DMS79 treated with DMSO at 0.1 percent for 48 hours (cell line): Measurements from ENCODE around the gene CDK14.
"Not testable (repeated sequence)": the region's sequence is repeated elsewhere in the genome, so short reads cannot be mapped to it uniquely, and the experiment has no call there.

Source experiments
- DNase-seq: peaks from one replicate; lab custom pipeline; 2025; lab: John Stamatoyannopoulos, UW

CDK14 gene

DNA sequence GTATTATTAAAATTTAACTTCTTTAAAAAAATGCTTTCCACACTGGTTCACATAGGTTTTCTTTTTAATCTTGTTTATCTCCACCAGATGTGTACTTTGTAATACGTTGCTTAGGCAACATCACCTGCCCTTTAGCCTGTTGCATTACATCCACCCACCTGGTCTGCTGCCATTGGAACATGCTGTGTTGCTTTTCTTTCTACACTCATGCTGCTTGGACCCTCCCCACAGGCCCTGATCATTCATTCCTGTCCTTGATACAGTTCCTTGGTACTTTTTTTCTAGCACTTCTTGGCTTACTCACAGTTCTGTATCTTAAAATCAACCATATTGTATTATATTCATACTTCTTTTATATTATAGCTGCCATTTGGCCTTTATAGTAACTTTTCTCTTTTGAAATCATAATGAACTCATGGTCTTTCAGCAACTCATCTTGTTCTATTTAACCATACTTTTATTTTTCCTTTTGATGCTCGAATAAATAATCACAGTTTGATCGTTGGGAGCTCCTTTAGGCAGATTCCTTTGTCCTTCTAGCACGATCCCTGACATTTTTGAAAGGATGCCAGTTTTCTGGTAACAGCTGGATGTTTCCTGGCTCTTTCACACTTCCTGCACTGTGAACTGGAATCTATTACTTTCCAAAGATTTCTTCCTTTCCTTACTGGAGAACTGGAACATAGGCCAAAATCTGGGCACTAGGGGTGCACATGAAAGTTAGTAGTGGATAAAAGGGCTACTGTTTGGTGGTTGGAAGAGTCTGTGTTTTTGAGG is 125.1 kb downstream of the CDK14 start:
- DNase-seq, result no peak

DNA sequence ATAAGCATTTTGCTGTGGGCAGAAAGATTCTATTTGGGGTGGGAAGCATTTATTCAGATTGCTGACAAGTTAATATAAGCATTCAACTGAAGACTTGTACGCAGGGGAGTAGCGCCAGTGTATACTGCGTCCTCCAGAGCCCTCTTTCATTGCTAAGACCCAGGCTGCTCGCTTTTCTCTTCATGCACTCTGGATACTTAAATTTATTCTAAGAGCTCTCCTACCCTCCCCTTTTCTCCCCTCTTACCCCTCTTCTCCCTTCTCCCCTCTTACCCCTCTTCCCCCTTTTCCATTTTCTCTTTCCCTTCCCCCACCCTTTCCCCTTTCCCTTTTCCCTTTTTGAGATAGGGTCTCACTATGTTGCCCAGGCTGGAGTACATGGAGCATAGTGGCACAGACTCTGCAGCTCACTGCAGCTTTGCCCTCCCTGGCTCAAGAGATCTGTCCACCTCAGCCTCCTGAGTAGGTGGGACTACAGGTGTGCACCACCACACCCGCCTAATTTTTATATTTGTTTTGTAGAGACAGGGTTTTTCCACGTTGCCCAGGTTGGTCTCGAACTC is 125.8 kb downstream of the CDK14 start:
- DNase-seq, result no peak

DNA sequence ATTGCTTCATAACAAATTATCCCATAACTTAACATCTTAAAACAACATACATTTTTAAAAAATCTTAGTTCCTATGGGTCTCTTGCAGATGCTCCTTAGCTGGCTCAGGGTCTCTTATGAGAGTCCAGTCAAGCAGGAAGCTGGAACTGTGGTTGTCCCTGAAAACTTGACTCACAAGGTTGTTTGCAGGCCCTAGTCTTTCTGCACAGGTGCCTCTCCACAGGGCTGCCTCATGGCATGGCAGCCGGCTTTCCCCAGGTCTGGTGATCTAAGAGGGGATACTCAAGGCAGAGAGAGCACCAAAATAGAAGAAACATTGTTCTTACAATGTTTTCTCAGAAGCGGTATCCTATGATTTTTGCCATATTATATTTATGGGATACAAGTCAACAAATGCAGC is 127.1 kb downstream of the CDK14 start:
- DNase-seq, result no peak

DNA sequence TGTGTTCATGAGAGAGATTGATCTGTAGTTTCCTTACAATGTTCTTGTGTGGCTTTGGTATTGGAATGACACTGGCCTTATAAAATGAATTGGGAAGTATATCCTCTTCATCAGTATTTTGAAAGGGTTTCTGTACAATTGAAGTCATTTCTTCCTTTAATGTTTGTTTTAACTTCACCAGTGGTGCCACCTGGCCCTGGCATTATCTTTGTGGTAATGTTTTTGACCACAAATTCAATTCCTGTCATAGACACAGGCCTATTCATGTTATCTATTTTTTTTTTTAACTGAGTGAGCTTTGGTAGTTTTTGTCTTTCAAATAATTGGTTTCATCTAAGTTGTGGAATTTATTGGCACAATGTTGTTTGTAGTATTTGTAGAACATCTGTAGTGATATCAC is 127.7 kb downstream of the CDK14 start:
- no peak for DNase-seq

DNA sequence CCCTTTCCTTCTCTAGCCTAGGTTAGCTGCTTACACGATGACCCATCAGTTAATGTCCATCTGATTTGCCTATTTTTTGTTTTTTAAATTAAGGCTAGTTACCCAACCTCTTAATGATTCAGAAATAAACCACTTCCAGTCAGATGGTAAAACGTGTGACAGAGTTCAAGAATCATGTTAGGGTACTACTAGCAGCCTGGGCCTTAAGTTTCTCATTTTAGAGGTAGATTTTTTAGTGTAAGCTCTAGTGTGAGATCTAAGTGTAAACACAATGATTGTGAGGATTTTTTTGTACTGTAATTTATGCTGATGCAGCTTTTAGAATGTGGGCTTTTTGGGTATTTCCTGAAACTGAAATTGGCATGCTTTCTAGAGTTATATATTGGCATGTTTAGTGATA is 130.0 kb downstream of the CDK14 start:
- no peak for DNase-seq

DNA sequence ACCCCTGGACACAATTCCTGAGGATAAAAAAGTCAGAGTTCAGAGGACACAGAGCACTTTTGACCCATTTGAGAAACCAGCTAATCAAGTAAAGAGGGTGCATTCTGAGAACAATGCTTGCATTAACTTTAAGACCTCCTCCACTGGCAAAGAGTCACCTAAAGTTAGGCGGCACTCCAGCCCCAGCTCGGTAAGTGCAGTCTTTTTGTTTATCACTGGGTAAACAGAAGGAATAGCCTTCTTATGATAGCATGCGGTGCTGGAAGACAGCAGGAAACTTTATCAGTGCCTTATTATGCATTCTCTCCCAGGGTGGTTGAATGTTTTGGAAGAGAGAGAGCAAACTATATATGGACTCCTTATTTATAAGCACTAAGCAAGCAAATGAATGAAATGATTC is 130.5 kb downstream of the CDK14 start:
- DNase-seq, result peak; percentile 7

DNA sequence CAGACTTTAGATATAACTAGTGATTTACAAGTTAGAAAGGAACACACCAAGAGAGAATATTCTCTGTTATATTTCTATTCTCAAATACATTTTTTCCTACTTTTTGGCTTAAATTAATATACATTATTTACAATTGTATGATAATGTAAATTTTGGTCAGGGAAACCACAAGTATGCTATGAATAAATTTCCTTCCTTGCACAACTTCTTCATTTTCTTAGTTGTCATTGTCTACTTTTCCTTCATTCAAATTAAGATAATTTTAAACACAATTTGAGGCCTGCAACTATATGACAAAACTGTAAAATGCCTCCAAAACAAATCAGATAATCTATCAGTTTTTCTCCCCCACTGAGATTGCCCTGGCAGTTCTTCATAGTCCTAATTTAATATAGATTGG is 131.3 kb downstream of the CDK14 start:
- DNase-seq, result no peak

DNA sequence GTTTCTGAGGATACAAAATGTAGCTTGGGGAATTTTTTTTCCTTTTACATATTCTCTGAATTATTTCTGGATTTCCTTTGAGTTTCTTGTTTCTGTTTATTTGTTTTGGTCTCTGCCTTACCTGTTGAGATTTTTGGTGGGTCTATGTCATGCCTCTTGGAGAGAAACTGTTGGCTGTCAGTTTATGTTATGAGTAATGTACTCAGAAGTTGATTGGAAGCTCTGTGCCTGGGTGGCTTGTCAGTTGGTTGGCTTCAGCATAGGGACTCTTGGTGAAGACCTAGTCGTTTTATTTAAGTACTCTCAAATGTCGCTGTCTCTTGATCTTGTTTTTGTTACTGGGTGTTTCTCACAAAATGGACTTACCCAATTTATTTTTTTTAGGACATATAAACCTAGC is 132.4 kb downstream of the CDK14 start:
- no peak for DNase-seq

DNA sequence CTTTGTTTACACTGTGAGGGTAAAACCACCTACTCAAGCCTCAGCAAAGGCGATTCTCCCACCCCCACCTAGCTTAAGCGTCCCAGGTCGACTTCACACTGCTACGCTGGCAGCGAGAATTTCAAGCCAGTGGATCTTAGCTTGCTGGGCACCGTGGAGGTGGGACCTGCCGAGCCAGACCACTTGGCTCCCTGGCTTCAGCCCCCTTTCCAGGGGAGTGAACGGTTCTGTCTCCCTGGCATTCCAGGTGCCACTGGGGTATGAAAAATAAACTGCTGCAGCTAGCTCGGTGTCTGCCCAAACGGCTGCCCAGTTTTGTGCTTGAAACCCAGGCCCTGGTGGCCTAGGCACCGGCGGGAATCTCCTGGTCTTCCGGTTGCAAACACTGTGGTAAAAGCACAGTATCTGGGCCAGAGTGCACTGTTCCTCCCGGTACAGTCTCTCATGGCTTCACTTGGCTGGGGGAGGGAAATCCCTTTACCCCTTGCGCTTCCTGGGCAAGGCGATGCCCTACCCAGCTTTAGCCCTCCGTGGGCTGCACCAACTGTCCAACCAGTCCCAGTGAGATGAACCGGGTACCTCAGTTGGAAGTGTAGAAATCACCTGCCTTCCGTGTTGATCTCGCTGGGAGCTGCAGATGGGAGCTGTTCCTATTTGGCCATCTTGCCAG is 139.6 kb downstream of the CDK14 start:
- not testable (repeated sequence) for DNase-seq

DNA sequence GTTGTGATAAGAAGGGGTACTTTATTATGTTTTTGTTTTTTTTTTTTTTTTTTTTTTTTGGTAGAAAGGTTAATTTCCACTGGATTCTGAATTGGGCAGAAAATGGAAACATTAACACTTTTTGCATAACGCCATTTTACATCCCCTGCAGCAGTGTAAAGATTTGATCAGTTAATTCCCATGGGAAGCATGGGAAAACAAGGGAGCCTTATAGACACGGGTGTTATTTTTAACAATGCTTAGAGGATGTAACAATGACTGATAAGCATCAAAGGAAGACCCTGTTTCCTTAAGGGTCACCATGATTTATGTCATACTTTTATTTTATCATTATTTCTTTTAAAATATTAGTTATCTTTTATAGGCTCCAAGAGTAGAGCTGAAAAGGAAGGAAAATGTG is 140.2 kb downstream of the CDK14 start:
- DNase-seq, result no peak

DNA sequence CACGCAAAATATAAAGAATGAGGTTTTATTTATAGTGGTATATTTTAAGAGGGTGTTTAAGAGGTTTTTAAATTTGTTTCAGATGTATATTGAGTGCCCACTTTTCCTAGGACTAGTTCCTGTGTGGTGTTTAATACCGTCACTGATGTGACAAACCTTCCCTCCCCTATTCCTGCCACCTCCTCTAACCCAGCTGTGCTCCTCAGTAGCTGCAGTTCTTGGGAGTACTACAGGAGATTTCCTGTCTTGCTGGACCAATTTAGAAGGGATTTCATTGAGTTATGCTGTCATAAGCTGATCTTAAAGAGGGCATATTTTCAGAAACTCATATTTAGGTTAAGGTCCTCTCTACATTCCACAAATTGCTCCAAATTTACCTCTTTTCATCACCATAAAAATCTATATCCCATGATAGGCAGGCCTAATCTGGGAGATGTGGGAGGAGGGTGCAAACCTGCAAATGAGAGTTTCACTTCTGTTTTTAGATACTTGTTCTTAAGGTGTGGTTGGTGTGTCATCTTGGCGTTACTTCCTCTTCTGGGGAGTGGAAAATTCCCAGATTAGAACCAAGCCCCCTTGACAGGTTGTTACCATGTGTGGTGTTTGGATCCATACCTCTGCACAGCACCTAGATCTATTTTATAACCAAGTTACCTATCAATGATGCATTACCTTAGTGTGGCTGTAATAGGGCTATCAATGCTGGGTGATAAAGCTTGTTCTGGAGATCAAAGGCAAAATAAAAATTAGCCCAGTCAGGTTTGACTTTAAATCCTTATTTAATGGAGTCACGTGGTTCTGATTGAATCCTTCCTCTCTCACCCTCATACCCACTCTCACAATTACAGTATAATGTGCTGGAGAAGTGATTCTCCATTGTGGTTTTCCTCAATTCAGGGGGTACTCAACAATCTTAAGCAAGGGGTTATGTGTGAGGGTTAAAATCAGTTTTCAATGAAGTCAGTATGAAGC is 141.1 kb downstream of the CDK14 start:
- DNase-seq, result no peak

DNA sequence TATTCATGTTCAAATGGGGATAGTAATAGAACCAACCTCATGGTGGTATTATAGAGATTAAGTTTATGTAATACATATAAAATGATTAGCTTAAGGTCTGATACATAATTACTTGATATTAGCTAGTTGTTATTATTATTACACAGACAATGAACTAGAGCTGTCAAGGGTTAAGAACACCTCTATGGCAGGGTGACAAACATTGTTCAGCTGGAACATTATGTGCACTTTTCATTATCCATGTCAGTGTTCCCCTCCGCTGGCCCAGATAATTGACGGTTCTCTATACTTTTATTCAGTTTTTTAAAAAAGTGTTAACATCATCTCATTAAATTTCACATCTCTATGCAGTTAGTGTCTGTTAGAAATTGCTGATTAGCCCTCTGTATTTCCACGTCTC is 142.1 kb downstream of the CDK14 start:
- DNase-seq, result no peak

DNA sequence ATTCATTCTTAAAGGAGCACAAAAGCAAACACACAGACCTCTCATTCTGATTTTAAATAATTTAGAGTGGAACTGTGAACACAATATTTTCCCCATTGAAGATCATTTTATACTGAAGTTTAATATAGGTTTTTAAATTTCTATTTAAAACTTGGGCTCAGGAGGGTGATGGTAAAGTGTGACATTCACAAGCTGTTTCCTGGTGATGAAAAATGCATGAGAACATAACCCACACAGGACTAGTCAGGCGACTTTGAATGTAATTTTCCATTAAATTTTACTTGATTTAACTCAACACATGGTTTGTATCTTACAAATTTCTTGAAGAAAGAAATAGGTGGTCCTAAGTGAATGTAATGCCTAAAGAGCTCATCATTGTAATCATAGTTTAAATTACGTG is 143.6 kb downstream of the CDK14 start:
- DNase-seq, result no peak

DNA sequence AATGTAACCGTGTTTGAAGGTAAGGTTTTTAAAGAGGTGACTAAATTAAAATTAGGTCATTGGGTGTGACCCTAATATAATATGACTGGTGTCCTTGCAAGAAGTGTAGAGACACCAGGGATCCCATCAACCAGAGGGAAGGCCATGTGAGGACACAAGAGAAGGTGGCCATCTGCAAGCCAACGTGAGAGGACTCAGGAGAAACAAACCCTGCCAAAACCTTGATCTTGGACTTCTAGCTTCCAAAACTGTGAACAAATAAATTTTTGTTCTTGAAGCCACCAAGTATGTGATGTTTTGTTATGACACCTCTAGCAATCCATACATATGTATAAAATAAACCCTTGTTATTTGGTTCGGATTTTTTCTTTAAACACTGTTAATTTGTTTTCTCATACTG is 144.3 kb downstream of the CDK14 start:
- no peak for DNase-seq

DNA sequence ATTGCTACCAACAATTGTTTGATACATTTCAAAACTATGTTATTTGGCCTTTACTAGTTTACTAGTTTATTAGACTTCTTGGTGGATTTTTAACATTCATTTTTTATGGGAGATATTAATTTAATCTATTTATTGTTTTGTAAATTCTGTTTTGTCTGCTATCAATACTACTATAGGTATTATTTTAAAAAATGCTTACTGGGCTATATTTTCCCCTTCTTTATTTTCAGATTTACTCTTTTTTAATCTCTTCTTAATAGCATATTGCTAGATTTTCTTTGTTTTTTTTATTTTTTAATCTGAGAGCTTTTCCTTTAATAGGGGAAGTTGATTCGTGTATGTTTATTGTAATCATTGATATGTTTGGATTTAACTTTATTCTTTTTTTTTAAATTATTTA is 147.5 kb downstream of the CDK14 start:
- DNase-seq, result no peak

DNA sequence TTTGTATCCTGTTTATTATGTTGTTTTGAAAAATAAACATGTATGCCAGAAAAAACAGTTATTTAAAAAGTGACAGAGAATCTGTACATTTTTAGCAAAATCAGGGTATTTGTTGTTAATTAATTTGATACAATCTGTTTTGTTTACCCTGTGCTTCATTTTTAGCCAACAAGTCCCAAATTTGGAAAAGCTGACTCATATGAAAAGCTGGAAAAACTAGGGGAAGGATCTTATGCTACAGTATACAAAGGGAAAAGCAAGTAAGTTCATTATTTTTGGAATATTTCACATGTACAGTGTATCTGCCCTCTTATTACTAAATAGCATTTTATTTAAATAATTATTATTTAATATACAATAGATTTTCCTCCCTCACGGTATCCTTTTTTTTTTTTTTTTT is 151.4 kb downstream of the CDK14 start:
- no peak for DNase-seq

DNA sequence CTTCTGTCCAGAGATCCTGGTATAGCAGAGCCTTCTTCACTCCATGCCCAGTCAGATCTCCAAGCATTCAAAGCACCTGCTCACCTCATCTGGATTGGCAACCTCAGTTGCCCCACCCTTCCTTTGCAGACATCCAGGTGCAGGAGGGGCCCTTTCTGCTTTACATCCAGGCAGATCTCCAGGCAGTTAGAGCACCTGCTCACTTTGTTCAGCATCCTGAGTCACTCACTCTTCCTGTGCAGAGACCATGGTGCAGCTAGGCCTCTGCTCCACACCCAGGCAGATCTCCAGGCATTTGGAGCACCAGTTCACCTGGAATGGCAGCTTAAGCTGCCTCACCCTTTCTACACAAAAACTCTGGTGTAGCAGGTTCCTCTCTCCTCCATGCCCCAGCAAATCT is 153.1 kb downstream of the CDK14 start:
- DNase-seq, result no peak

DNA sequence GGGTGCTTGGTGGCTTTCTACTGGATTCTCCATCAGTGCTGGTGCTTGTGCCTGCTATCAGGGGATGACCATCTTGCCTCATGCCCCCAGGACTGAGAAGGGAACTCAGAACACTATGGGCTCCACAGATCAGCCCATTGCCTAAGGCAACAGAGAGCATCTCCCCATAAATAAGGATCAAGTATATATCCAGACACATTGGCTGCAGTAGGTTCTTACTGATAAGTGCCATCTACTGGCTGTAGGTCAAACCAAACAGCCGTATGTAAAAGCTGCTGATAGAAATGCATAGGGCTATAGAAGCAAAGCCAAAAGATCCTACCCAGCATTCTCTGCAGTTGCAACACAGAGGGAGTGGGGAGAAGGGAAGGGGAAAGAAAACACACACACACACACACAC is 153.7 kb downstream of the CDK14 start:
- no peak for DNase-seq

DNA sequence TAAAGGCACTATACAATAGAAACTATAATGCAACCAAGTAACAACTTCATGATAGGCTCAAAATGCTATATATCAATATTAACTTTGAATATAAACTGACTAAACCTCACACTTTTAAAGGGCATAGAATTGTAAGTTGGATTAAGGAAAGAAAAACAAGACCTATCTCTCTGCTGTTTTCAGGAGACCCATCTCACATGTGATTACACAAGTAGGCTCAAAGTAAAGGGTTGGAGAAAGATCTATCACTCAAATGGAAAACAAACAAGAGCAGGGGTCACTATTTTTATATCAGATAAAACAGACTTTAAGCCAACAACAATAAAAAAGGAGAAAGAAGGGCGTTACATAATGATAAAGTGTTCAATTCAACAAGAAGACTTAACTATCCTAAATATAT is 155.5 kb downstream of the CDK14 start:
- DNase-seq, result no peak

DNA sequence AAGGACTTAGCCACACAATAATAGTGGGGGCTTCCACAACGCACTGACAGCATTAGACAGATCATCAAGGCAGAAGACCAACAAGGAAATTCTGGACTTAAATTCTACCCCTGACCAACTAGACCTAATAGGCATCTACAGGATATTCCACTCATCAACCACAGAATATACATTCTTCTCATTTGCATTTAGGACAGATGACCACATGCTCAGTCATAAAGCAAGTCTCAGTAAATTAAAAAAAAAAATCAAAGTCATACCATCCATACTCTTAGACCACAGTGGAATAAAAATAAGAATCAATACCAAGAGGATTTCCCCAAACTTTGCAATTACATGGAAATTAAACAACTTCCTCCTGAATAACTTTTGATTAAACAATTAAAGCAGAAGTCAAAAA is 155.9 kb downstream of the CDK14 start:
- no peak for DNase-seq

DNA sequence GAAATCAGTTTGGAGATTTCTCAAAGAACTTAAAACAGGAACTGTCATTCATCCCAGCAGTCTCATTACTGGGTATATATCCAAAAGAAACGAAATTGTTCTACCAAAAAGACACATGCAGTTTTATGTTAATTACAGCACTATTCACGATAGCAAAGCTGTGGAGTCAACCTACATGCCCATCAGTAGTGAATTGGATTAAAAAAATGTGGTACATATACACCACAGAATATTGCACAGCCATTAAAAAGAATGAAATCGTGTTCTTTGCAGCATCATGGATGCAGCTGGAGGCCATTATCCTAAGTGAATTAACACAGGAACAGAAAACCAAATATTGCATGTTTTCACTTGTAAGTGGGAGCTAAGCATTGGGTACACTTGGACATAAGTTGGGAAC is 158.9 kb downstream of the CDK14 start:
- no peak for DNase-seq

DNA sequence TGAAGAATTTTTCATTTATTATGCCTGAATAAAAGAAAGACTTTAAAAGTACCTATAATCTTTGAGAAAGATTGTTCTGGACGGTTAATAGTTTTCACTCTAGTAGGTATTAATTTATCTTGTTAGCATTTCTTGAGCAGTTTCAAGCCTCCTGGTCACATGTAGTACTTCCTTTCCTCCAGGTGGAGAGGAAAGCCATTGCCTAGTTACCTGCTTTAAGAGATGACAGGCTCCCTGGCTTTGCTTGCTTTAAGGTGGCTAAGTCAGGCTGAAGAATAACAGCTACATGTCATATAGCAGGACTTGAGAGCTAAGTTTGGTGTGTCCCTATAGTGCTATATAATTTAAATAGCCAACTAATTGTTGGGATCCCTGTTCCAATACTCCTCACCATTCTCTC is 160.2 kb downstream of the CDK14 start:
- no peak for DNase-seq
